Measurements from ENCODE around the gene MYF6.
"Not testable (repeated sequence)": the region's sequence is repeated elsewhere in the genome, so short reads cannot be mapped to it uniquely, and the experiment has no call there.

The MYF6 gene

DNA sequence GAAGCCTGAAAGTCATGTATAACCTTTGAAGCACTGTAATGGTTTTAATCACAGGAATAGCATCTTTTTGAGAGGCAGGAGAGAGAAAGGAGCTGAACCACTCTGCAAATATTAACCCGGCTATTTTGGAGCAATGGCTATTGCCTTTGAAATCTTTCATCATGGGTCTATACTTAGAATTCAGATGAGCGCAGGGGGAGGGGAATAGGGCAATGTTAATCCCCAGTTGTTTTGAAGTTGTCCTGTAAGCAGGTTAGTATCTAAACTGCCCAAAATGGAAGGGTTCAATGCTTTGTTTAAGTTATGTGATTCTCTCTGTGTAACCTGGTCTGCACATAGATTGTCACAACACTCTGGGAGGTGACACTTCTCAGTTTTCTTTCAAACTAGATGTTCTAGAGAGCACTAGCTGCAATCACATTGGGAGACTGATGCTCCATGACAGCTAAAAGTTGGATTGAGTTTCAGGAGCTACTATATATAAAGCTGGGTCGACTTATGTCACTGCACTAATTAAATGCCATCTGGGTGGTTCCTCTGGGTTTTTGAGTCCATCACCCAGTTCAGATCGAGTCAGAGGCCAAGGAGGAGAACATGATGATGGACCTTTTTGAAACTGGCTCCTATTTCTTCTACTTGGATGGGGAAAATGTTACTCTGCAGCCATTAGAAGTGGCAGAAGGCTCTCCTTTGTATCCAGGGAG is at the start of gene MYF6:
TSS of gene MYF6 (plus strand) at position 509 of the 704 bp plus-strand sequence. CDS start at position 595, 86 bp downstream.
- no peak for DNase-seq (ENCODE audit: low read depth)

DNA sequence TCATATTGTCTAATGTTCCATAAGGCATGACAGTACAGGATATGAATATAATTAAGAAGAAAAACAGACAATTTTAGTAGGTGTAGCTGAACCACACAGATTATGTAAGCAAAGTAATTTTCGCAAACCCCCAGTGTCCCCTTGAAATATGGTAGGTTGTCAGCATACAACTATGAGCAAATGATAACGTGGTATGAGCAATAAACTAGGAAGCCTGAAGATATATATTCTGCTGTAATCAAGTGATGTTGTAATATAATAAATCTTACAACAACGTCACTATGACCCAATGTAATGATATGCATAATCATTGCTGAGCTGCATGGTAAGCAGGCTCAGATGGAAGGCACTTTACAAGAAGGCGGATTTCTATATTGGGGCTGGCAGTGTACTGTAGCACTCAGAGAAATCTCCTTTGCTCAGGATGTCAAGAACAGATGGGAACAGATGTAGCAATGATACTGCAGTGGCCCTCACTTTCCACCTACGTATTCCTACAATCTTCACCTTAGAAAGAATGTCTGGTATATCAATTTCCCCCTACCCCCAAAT is 47.8 kb upstream of the MYF6 start:
- no peak for DNase-seq (ENCODE audit: low read depth)

DNA sequence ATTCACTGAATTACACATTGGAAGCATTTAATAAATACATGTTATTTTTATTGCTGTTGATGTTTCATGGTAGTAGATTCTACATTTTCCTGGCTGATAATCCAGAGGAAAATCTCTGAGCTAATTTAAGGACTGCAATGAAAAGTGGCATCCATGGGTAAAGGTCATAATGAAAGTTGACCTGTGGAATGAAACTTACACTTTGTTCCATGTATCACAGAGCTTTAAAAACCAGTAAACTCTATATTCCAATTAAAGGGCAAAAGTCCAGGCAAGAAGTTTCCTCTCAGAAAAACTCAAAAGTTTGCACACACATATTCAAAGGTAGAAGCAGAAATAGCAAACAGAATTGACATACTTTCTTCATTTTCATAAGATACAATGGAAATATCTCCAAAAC is 44.8 kb upstream of the MYF6 start:
- no peak for DNase-seq (ENCODE audit: low read depth)

GRCh38 chr12:80670214-80670613 is 37.2 kb upstream of the MYF6 start:
- DNase-seq (ENCODE audit: low read depth), result no peak

DNA sequence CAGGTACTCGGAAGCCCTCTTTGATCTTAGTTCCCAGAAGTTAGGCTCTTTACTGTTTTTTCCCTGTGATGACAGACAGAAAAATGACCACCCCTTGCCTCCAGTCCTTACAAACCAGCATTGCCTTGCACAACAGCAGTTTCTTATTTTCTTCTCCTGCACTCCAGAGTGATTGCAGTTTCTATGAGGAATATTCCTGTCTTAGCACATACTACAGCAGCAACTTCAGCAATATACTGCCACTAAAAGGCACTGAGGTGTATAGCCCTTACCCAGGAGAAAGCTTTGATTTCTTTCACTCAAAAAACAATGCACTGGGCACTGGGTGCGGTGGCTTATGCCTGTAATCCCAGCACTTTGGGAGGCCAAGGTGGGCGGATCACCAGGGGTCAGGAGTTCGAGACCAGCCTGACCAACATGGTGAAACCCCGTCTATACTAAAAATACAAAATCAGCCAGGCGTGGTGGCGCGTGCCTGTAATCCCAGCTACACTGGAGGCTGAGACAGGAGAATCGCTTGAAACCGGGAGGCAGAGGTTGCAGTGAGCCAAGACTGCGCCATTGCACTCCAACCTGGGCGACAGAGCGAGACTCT is 31.3 kb upstream of the MYF6 start:
- not testable (repeated sequence) for DNase-seq (ENCODE audit: low read depth)

DNA sequence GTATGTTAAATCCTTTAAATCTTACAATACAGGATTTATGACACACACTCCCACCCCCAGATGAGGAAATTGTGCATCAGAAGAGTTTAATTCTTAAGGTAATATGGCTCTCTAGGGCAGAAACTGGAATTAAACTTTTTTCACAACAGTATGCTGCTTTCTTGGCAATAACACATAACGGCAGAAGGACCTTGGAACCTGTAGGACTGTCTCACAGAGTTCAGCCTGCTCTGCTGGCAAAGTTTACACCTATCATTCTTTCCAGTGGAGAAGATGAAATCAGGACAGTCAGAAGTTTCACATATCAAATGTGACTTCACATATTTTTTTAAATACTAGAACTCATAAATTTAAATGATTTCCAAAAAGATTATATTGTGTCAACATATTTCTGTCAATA is 30.6 kb upstream of the MYF6 start:
- DNase-seq (ENCODE audit: low read depth), result no peak

DNA sequence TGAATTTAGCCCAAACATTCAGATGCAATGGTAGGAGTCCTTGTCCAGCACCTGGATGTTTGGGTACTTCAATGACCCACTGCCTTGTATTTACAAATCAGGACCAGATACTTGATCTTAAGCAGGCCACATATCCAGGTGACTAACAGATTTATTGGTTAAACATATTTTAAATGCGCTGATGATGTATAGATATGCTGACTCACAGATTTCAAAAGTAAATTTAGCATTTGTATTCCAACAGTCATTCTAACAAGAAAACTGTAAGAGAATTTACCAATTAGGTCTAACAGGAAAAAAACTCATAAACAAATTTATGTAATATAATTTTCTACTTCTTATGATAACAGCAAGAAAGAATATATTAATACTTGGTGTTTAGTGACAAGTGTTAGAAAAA is 29.4 kb upstream of the MYF6 start:
- DNase-seq (ENCODE audit: low read depth), result no peak

GRCh38 chr12:80679346-80680131 is 27.9 kb upstream of the MYF6 start:
- DNase-seq (ENCODE audit: low read depth), result no peak

DNA sequence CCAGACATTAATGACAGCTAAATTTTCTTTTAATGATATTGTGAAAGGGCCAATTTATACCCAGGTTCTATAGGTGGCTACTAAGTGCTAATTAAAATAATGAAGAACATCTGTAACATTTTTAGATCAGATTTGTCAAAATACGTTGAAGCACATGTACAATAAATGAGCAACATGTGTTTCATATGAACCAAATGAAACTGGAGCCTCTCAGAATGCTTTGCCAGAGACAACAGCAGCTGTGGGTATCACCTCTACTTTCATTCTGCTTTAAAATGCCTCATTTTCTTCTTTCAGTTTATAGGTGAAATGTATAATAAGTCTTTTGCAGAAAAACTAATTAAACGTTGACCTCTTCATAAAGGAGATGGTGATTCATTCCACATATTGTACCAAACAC is 26.1 kb upstream of the MYF6 start:
- DNase-seq (ENCODE audit: low read depth), result no peak

DNA sequence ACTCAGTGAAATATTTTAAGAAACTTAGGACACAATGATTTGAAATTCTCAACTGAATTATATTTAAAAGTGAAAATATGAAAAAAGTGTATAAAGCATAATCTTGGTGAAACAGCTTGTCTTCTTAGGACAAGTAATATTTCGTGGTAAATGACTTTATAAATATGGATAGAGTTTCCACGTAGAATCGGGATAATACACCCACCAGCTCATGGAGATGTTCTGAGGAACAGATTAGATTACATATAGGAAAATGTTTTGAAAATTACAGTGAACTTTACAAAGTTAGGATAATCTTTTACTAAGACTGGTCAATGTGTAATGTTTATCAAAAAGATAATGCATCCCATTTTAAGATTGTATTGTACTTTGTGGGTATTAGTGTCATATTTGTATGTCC is 25.6 kb upstream of the MYF6 start:
- DNase-seq (ENCODE audit: low read depth), result no peak

DNA sequence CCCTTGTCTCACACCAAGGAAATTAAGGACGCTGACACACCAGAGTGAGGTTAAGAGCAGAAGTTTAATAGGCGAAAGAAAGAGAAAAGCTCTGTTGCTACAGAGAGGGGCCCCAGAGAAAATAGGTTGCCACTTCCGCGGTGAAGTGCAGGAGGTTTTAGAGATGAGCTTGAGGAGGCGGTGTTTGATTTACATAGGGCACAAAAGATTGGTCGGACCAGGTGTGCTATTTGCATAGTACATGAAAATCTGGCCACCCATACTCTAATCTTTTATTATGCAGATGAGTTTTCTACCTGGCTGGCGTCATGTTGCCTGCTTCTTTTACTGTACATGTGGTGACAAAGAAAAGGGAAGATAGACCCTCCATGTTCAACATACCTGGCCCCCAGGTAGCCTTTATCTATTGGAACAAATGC is 23.3 kb upstream of the MYF6 start:
- DNase-seq (ENCODE audit: low read depth), result no peak

DNA sequence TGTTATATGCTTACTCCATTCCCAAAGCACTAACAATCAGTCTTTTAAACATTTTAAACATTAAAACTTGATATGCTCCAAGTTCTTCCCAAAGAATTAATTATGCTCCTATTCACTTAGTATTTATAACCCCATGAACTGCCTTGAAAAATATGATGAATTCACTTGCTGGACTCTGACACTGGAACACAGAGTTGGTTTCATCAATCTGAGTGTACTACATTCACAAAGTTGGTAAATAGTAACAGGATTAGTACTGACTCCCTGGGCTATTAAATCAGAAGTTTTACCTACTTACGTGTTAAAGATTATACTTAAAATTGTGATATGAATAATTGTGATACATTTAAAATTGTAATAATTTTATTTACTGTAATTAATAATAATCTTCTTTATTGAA is 17.3 kb upstream of the MYF6 start:
- no peak for DNase-seq (ENCODE audit: low read depth)

- DNase-seq (ENCODE audit: low read depth), result no peak
Measured at GRCh38 chr12:80690513-80690912, 16.9 kb upstream of the MYF6 start.

DNA sequence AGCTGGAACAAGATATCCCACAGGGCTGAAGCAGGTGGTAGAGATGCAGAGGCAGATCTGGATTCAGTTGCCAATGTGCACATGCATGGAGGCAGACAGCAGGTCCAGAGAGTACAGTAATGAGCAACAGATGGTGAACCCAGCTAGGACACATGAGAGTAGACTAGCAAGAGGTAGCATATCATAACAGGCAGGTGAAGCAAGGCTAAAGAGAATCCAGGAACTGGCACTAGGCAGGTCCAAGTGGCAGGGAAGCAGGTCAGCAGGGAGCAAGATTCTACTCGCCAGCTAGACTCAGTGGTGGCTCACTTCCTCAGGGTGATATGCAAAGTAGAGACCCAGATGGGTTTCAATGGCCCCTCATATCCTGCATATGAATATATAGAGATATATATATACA is 15.3 kb upstream of the MYF6 start:
- DNase-seq (ENCODE audit: low read depth), result no peak

DNA sequence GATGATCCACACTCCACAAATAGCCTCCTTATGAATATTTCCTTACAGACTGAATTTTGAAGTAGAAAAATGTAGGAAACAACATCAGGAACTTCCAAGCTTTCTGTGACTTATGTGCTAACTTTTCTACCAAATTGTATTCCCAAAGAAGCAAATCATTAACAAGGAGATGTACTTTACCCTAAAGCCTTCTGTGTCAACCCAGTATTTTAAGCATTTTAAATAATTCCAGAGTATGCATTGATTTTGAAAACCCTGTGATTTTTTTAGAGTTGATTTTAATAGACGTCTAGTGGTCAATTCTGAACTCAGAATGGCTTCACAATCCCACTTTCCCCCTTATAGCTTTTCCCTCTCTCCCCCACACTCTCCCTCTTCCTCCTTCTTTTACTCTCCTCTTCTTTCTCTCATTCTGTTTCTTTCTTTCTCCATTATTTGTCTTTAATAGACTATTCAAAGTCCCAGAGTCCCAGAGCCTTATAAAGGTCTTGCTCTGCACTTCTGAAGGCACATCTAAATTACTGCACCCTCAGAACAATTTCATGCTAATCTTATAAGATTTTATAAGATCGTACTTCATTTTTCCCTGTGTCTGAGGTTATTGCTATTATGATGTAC is 10.1 kb upstream of the MYF6 start:
- no peak for DNase-seq (ENCODE audit: low read depth)

- no peak for DNase-seq (ENCODE audit: low read depth)
Measured at GRCh38 chr12:80698256-80698655, 9.2 kb upstream of the MYF6 start.

- DNase-seq (ENCODE audit: low read depth), result no peak
Measured at GRCh38 chr12:80698847-80699542, 8.4 kb upstream of the MYF6 start.

DNA sequence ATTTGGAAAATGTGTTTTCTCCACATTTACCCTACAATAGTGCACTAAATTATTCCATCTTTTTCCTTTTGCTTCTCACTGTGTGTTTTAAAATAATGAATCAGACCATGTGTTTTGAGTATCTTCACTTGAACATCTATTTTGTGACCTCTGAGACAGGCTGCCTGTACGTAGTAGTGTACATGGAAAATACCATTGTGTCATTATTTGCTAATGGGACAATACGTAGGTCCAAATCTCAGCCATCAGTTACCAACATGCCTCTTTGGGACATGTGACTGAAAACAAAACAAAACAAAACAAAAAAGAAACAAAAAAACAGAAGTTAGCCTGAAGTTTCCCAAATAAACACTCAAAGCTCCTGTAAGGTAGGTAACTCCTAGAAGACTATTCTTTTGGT is 7.1 kb upstream of the MYF6 start:
- no peak for DNase-seq (ENCODE audit: low read depth)

DNA sequence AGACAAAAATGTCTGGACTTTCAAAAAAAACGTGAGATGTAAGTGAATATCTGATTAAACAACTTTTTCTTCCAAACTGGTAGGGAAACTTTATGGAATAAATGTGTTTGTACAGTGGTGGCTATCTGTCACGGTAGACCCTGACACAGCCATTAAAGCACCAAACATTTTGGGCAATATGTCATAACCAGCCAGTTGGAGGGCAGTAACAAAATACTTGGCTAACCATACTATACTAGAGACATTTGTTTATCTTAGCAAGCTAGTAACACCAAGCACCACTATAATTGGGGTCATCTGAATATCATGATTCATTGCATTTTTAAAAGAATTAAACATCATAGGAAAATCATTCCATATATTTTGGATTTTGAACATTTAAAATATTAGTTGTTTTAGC is 6.0 kb upstream of the MYF6 start:
- DNase-seq (ENCODE audit: low read depth), result no peak

GRCh38 chr12:80702889-80703805 is 4.3 kb upstream of the MYF6 start:
- DNase-seq (ENCODE audit: low read depth), result no peak

- DNase-seq (ENCODE audit: low read depth), result no peak
Measured at GRCh38 chr12:80704420-80704819, 3.0 kb upstream of the MYF6 start.
